ENCODE results near the gene RNF157. TPM values are rescaled to one million over a fixed set of nuclear protein-coding genes. Genes with fewer than 3 reads are reported as not detected.

RNF157 gene
- 100 to 1,000 TPM in 1 of 4 donors, 10 to 100 TPM in 3; 32.5 to 164 (median 54.8) TPM for total RNA-seq

- intact Hi-C loops (cut with DNase I; ENCODE audit: low total_unique reads) (no loop called here), in situ Hi-C loops (cut with MboI; ENCODE audit: low pct_ligation_motif_present in 1 of 4, low pct_unique_long_range_greater_than_20kb in 1 of 4, low sequenced_read_pairs in 3 of 4) (no loop called here)
- 0% methylated on average over 29 of the region's 102 CpGs; no CpG with 5 or more reads in 1 of the 2 donors for WGBS, 2 donors (ENCODE audit: low coverage in 1 of 2)
- H3K9me3 ChIP-seq = no peaks in the 10 kb centered on the region
- peak; percentile 77 for DNase-seq
- TF ChIP-seq, protein P1, sequence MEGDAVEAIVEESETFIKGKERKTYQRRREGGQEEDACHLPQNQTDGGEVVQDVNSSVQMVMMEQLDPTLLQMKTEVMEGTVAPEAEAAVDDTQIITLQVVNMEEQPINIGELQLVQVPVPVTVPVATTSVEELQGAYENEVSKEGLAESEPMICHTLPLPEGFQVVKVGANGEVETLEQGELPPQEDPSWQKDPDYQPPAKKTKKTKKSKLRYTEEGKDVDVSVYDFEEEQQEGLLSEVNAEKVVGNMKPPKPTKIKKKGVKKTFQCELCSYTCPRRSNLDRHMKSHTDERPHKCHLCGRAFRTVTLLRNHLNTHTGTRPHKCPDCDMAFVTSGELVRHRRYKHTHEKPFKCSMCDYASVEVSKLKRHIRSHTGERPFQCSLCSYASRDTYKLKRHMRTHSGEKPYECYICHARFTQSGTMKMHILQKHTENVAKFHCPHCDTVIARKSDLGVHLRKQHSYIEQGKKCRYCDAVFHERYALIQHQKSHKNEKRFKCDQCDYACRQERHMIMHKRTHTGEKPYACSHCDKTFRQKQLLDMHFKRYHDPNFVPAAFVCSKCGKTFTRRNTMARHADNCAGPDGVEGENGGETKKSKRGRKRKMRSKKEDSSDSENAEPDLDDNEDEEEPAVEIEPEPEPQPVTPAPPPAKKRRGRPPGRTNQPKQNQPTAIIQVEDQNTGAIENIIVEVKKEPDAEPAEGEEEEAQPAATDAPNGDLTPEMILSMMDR (IDR thresholded peaks at IDR 0.05) = no peak
- TF ChIP-seq POLR2AphosphoS5 (IDR thresholded peaks at IDR 0.05) = peak in 2 of 3 donors; percentile 26 to 54
- peak; percentile 49 for TF ChIP-seq POLR2A (IDR thresholded peaks at IDR 0.05)
- no peak for TF ChIP-seq EP300 (IDR thresholded peaks at IDR 0.05; ENCODE audit: low read depth)
- H3K36me3 ChIP-seq = no peaks in the 10 kb centered on the region
- peaks cover 11 to 33% (median 15%) of the 10 kb centered on the region in 4 donors for H3K4me1 ChIP-seq
- H3K27me3 ChIP-seq = peaks cover 14% of the 10 kb centered on the region
- peak within 1 kb of the TSS; percentile 62 to 78 (median 62) for H3K4me3 ChIP-seq
- peak within 1 kb of the TSS; percentile 79 to 85 (median 82) for H3K27ac ChIP-seq
Observed at GRCh38 chr17:76240461-76241203, at the start of gene RNF157. Gene RNF157 (minus strand): TSS chr17:76240493. CDS start chr17:76240240, 253 bp downstream.

GRCh38 chr17:76281573-76282371, 41.5 kb upstream of the RNF157 start:
- intact Hi-C loops (cut with DNase I; ENCODE audit: low total_unique reads) (no loop called here), in situ Hi-C loops (cut with MboI; ENCODE audit: low pct_ligation_motif_present in 1 of 4, low pct_unique_long_range_greater_than_20kb in 1 of 4, low sequenced_read_pairs in 3 of 4) (loop anchor here (5.0 to 25.0 kb wide), 5 partner anchors 94 to 269 kb away; partner anchors contain the start of gene CDK3 (in 2 of the 4))
- no peak for TF ChIP-seq POLR2AphosphoS5 (IDR thresholded peaks at IDR 0.05)
- no peak for TF ChIP-seq EP300 (IDR thresholded peaks at IDR 0.05; ENCODE audit: low read depth)
- no peak for TF ChIP-seq POLR2A (IDR thresholded peaks at IDR 0.05)
- TF ChIP-seq, protein P1 (IDR thresholded peaks at IDR 0.05) = no peak
- no peak for DNase-seq
- Histone ChIP-seq H3K27me3 (no peaks in the 10 kb centered on the region), H3K27ac (no peak overlapping the region), H3K4me1 (peaks cover 0 to 7% (median 2%) of the 10 kb centered on the region in 4 donors), H3K4me3 (no peak overlapping the region), H3K36me3 (no peaks in the 10 kb centered on the region), H3K9me3 (no peaks in the 10 kb centered on the region)
- WGBS, 2 donors (ENCODE audit: low coverage in 1 of 2) = 85% methylated on average over 21 of the region's 23 CpGs; no CpG with 5 or more reads in 1 of the 2 donors

GRCh38 chr17:76280650-76281049, 40.4 kb upstream of the RNF157 start:
- no peak for TF ChIP-seq POLR2AphosphoS5 (IDR thresholded peaks at IDR 0.05)
- no peak for TF ChIP-seq POLR2A (IDR thresholded peaks at IDR 0.05)
- no peak for TF ChIP-seq EP300 (IDR thresholded peaks at IDR 0.05; ENCODE audit: low read depth)
- TF ChIP-seq, protein P1 (IDR thresholded peaks at IDR 0.05) = no peak
- intact Hi-C loops (cut with DNase I; ENCODE audit: low total_unique reads) = no loop called here

More at GRCh38 chr17:76280650-76281049, 40.4 kb upstream of the RNF157 start:
- peaks cover 0 to 7% (median 2%) of the 10 kb centered on the region in 4 donors for H3K4me1 ChIP-seq
- no peaks in the 10 kb centered on the region for H3K36me3 ChIP-seq
- 93% methylated on average over 15 of the region's 15 CpGs; no CpG with 5 or more reads in 1 of the 2 donors for WGBS, 2 donors (ENCODE audit: low coverage in 1 of 2)
- no peaks in the 10 kb centered on the region for H3K9me3 ChIP-seq
- in situ Hi-C loops (cut with MboI; ENCODE audit: low pct_ligation_motif_present in 1 of 4, low pct_unique_long_range_greater_than_20kb in 1 of 4, low sequenced_read_pairs in 3 of 4) = loop anchor here (5.0 to 25.0 kb wide), 5 partner anchors 93 to 268 kb away; partner anchors contain the start of gene CDK3 (in 2 of the 4)
- no peak for DNase-seq
- no peak overlapping the region for H3K4me3 ChIP-seq
- no peaks in the 10 kb centered on the region for H3K27me3 ChIP-seq
- no peak overlapping the region for H3K27ac ChIP-seq

Measured in transverse colon (tissue), 4 donors.